H9 (cell line): Measurements from ENCODE around the gene BNIP1. TPM values are rescaled to one million over a fixed set of nuclear protein-coding genes. Genes with fewer than 3 reads are reported as not detected.

Experiments
- DNase-seq: peaks from one replicate; pipeline ENCODE4 v3.0.0-alpha.2; 2017
- H2AFZ ChIP-seq: one replicate; pipeline ENCODE4 v1.6.1; 2013; ENCODE audit warnings: mild to moderate bottlenecking, low read length, control low read depth, moderate library complexity
- H2AK5ac ChIP-seq: 2 replicates; pipeline ENCODE4 v1.6.1; 2013; ENCODE audit warnings: low read length, control low read depth, mixed read lengths; ENCODE audit not compliant: insufficient read length
- H2BK120ac ChIP-seq: one replicate; pipeline ENCODE4 v1.6.1; 2013; ENCODE audit warnings: low read depth, mild to moderate bottlenecking, low read length, control low read depth, inconsistent platforms; ENCODE audit not compliant: poor library complexity, severe bottlenecking
- H2BK12ac ChIP-seq: 2 replicates; pipeline ENCODE4 v1.6.1; 2013; ENCODE audit warnings: low read length, control low read depth, mixed read lengths, low read depth; ENCODE audit not compliant: insufficient read length
- H2BK15ac ChIP-seq: 2 replicates; pipeline ENCODE4 v1.6.1; 2013; ENCODE audit warnings: low read depth, low read length, control low read depth
- H2BK20ac ChIP-seq: one replicate; pipeline ENCODE4 v1.6.1; 2013; ENCODE audit warnings: low read depth, mild to moderate bottlenecking, low read length, control low read depth, inconsistent platforms; ENCODE audit not compliant: poor library complexity, severe bottlenecking
- H2BK5ac ChIP-seq: 2 replicates; pipeline ENCODE4 v1.6.1; 2013; ENCODE audit warnings: low read length, control low read depth, mixed read lengths; ENCODE audit not compliant: insufficient read length
- H3K14ac ChIP-seq: 2 replicates; pipeline ENCODE4 v1.6.1; 2013; ENCODE audit warnings: low read length, control low read depth; ENCODE audit not compliant: insufficient read depth
- H3K18ac ChIP-seq: 2 replicates; pipeline ENCODE4 v1.6.1; 2013; ENCODE audit warnings: low read depth, mild to moderate bottlenecking, mixed read lengths, low read length, control low read depth; ENCODE audit not compliant: insufficient read length
- H3K23ac ChIP-seq: 2 replicates; pipeline ENCODE4 v1.6.1; 2013; ENCODE audit warnings: low read length, control low read depth, mixed read lengths, low read depth; ENCODE audit not compliant: insufficient read length
- H3K23me2 ChIP-seq: 2 replicates; pipeline ENCODE4 v1.6.1; 2013; ENCODE audit warnings: low read depth, mild to moderate bottlenecking, mixed read lengths, low read length, control low read depth; ENCODE audit not compliant: insufficient read length, poor library complexity, severe bottlenecking
- H3K27ac ChIP-seq: 2 replicates; pipeline ENCODE4 v1.5.1; 2013; ENCODE audit warnings: low read length, control low read depth, mixed read lengths, low read depth; ENCODE audit not compliant: insufficient read length
- H3K27me3 ChIP-seq: 2 replicates; pipeline ENCODE4 v1.6.1; 2013; ENCODE audit warnings: low read length, control low read depth, inconsistent platforms; ENCODE audit not compliant: insufficient read depth
- H3K4ac ChIP-seq: 2 replicates; pipeline ENCODE4 v1.6.1; 2013; ENCODE audit warnings: low read depth, mild to moderate bottlenecking, control low read depth, inconsistent platforms, low read length, moderate library complexity
- H3K4me1 ChIP-seq: 2 replicates; pipeline ENCODE4 v1.6.1; 2013; ENCODE audit warnings: low read length, control low read depth, inconsistent platforms; ENCODE audit not compliant: insufficient read depth
- H3K4me2 ChIP-seq: 2 replicates; pipeline ENCODE4 v1.6.1; 2013; ENCODE audit warnings: low read length, control low read depth, mixed read lengths; ENCODE audit not compliant: insufficient read length, insufficient read depth
- H3K56ac ChIP-seq: 2 replicates; pipeline ENCODE4 v1.6.1; 2013; ENCODE audit warnings: low read depth, mild to moderate bottlenecking, mixed read lengths, low read length, control low read depth; ENCODE audit not compliant: insufficient read length
- H3K79me1 ChIP-seq: 2 replicates; pipeline ENCODE4 v1.6.1; 2013; ENCODE audit warnings: low read depth, mild to moderate bottlenecking, moderate library complexity, low read length, control low read depth, inconsistent platforms; ENCODE audit not compliant: insufficient read depth, poor library complexity, severe bottlenecking
- H3K79me2 ChIP-seq: 2 replicates; pipeline ENCODE4 v1.6.1; 2013; ENCODE audit warnings: low read length, control low read depth, inconsistent platforms; ENCODE audit not compliant: insufficient read depth
- H3K9ac ChIP-seq: 2 replicates; pipeline ENCODE4 v1.6.1; 2013; ENCODE audit warnings: low read length, control low read depth, mixed read lengths; ENCODE audit not compliant: insufficient read length; ENCODE audit errors: extremely low read depth
- H3K9me3 ChIP-seq: one replicate; pipeline ENCODE4 v1.6.1; 2013; ENCODE audit warnings: low read depth, low read length, inconsistent platforms; ENCODE audit not compliant: control insufficient read depth
- H3T11ph ChIP-seq: one replicate; pipeline ENCODE4 v1.6.1; 2013; ENCODE audit warnings: mild to moderate bottlenecking, low read length, control low read depth, inconsistent platforms
- H4K20me1 ChIP-seq: one replicate; pipeline ENCODE4 v1.6.1; 2013; ENCODE audit not compliant: control insufficient read depth, insufficient read length, insufficient read depth
- H4K5ac ChIP-seq: 2 replicates; pipeline ENCODE4 v1.6.1; 2013; ENCODE audit warnings: low read depth, mild to moderate bottlenecking, mixed read lengths, low read length, control low read depth; ENCODE audit not compliant: insufficient read length
- H4K8ac ChIP-seq: replicated peaks from 2 replicates; pipeline ENCODE4 v1.6.1; 2013; ENCODE audit warnings: low read length, control low read depth, mixed read lengths, low read depth; ENCODE audit not compliant: insufficient read length
- H4K91ac ChIP-seq: 2 replicates; pipeline ENCODE4 v1.6.1; 2013; ENCODE audit warnings: low read depth, mild to moderate bottlenecking, moderate library complexity, mixed read lengths, low read length, control low read depth; ENCODE audit not compliant: insufficient read length
- H3K27ac Mint-ChIP-seq, 3 experiments: 2 replicates in 2 of 3; 3 replicates in 1 of 3; pipeline ENCODE4 v1.8.0; 2020 to 2021; ENCODE audit warnings: mixed read lengths in 3 of 3, mild to moderate bottlenecking in 1 of 3, moderate library complexity in 1 of 3
- H3K27me3 Mint-ChIP-seq: 2 replicates; pipeline ENCODE4 v1.8.0; 2021; ENCODE audit warnings: low read depth, mild to moderate bottlenecking, moderate library complexity, mixed read lengths
- H3K36me3 Mint-ChIP-seq, 3 experiments: 2 replicates in 2 of 3; 3 replicates in 1 of 3; pipeline ENCODE4 v1.8.0; 2020 to 2021; ENCODE audit warnings: low read depth in 3 of 3, mixed read lengths in 3 of 3; ENCODE audit not compliant: insufficient read depth in 1 of 3
- H3K4me1 Mint-ChIP-seq, 2 experiments: 2 replicates each; pipeline ENCODE4 v1.8.0; 2020; ENCODE audit warnings: mixed read lengths in 2 of 2
- H3K4me3 Mint-ChIP-seq, 2 experiments: 2 replicates in 1 of 2; 3 replicates in 1 of 2; pipeline ENCODE4 v1.8.0; 2020 to 2021; ENCODE audit warnings: mild to moderate bottlenecking in 2 of 2, mixed read lengths in 2 of 2, moderate library complexity in 1 of 2
- H3K9me3 Mint-ChIP-seq, 2 experiments: 2 replicates in 1 of 2; 3 replicates in 1 of 2; pipeline ENCODE4 v1.8.0; 2020; ENCODE audit warnings: mild to moderate bottlenecking in 2 of 2, mixed read lengths in 2 of 2, moderate library complexity in 1 of 2
- CTCF ChIP-seq: fragments of 200-600 bp; sonication (generic); conservative IDR thresholded peaks from 3 replicates; pipeline ENCODE4 v1.8.0; 2021; ENCODE audit warnings: antibody characterized with exemption, mild to moderate bottlenecking
- whole genome bisulfite sequencing: extraction: QIAGEN DNeasy Blood & Tissue Kit; methylation state at CpG from one replicate; pipeline ENCODE4 v1.1.7; 2013; ENCODE audit warnings: missing lambda C conversion rate, low lambda C conversion rate, mixed read lengths; ENCODE audit not compliant: insufficient read length; ENCODE audit errors: extremely low coverage; 5-methylcytosine and 5-hydroxymethylcytosine counted together
- total RNA-seq: library from RNA; stranded (reverse); gene quantifications from 2 replicates; pipeline ENCODE4 v1.2.1, GENCODE V29; 2021

The BNIP1 gene
- total RNA-seq, 1 experiment from 2014 or later = 8.8 TPM

DNA sequence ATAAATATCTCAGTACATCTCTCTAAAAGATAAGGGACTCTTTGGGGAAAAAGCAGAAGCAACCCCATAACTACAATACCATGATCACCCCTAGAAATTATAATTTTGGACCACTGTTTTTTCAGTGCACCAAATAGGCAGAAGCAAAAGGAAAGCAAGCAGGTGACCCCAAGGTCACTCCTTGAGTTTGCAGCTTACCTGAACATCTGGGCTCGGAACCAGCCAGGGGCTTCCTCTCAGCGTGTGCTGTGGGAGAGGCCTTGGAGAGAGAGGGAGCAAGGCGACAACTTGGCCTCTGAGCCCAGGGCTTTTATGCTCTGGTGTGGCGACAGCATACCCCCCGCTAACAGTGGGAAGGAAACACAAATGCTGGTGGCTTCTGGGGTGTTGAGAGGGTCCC is 16.8 kb downstream of the BNIP1 start:
- H2BK12ac ChIP-seq = no peak overlapping the region
- H3K79me1 ChIP-seq = no peaks in the 10 kb centered on the region
- H2BK15ac ChIP-seq = no peak overlapping the region
- H3K23ac ChIP-seq = no peak overlapping the region
- no peak overlapping the region for H2AK5ac ChIP-seq
- no peak overlapping the region for H3K4me3 Mint-ChIP-seq
- H3K56ac ChIP-seq = no peak overlapping the region
- no peaks in the 10 kb centered on the region for H3K23me2 ChIP-seq
- H3K14ac ChIP-seq = no peak overlapping the region
- no peaks in the 10 kb centered on the region for H3K9me3 ChIP-seq
- no peak overlapping the region for H2BK20ac ChIP-seq
- no peak overlapping the region for H3K18ac ChIP-seq
- no peaks in the 10 kb centered on the region for H3K4me1 ChIP-seq
- no peak overlapping the region for H2BK5ac ChIP-seq
- WGBS = no CpG with 5 or more reads among the region's 5 CpGs
- H2BK120ac ChIP-seq = no peak overlapping the region
- H3K36me3 Mint-ChIP-seq = peaks cover 0 to 31% (median under 1%) of the 10 kb centered on the region in 3 experiments; a peak in 4 of 7 replicates
- no peak overlapping the region for H3K4me2 ChIP-seq
- no peak overlapping the region for H4K91ac ChIP-seq
- no peaks in the 10 kb centered on the region for H3K9me3 Mint-ChIP-seq
- no peak overlapping the region for H3K27ac Mint-ChIP-seq
- no peaks in the 10 kb centered on the region for H3K4me1 Mint-ChIP-seq
- H4K20me1 ChIP-seq = no peaks in the 10 kb centered on the region
- no peak overlapping the region for H3T11ph ChIP-seq
- H3K4ac ChIP-seq = no peak overlapping the region
- no peaks in the 10 kb centered on the region for H3K27me3 ChIP-seq
- no peak for DNase-seq
- no peak overlapping the region for H4K8ac ChIP-seq
- H3K27ac ChIP-seq = no peak overlapping the region
- no peak overlapping the region for H3K9ac ChIP-seq
- no peak for TF ChIP-seq CTCF
- H3K27me3 Mint-ChIP-seq = no peaks in the 10 kb centered on the region
- no peaks in the 10 kb centered on the region for H3K79me2 ChIP-seq
- no peak overlapping the region for H4K5ac ChIP-seq
- H2AFZ ChIP-seq = no peak overlapping the region
